GM23338 (cell line): ENCODE data around the gene RFK. TPM values are rescaled to one million over a fixed set of nuclear protein-coding genes. Genes with fewer than 3 reads are reported as not detected.

Experiments used
- ATAC-seq: fragments of 200-7000 bp; cut with Tn5 transposase; 3 replicates; pipeline ENCODE4 v1.9.1; 2020
- DNase-seq: peaks from one replicate; pipeline ENCODE4 v3.0.0-alpha.2; 2015; ENCODE audit warnings: low spot score
- H2AFZ ChIP-seq: fragments of 200-600 bp; sonication (generic); 2 replicates; pipeline ENCODE4 v1.8.0; 2016; ENCODE audit warnings: antibody characterized with exemption, mild to moderate bottlenecking, moderate library complexity
- H3F3A ChIP-seq: fragments of 200-600 bp; sonication (generic); replicated peaks from 2 replicates; pipeline ENCODE4 v1.8.0; 2017; ENCODE audit warnings: antibody characterized with exemption, mixed run types, low read depth
- H3K27ac ChIP-seq: fragments of 200-600 bp; sonication (generic); 2 replicates; pipeline ENCODE4 v1.6.1; 2016; ENCODE audit warnings: low read depth
- H3K27me3 ChIP-seq: fragments of 200-600 bp; sonication (generic); 2 replicates; pipeline ENCODE4 v1.8.0; 2016; ENCODE audit warnings: mild to moderate bottlenecking, mixed run types, moderate library complexity; ENCODE audit not compliant: insufficient read depth
- H3K36me3 ChIP-seq: fragments of 200-600 bp; sonication (generic); 2 replicates; pipeline ENCODE4 v1.8.0; 2016; ENCODE audit warnings: mild to moderate bottlenecking; ENCODE audit not compliant: insufficient read depth
- H3K4me1 ChIP-seq: fragments of 200-600 bp; sonication (generic); 2 replicates; pipeline ENCODE4 v1.8.0; 2016; ENCODE audit warnings: mild to moderate bottlenecking, moderate library complexity; ENCODE audit not compliant: insufficient read depth
- H3K4me2 ChIP-seq: fragments of 200-600 bp; sonication (generic); 2 replicates; pipeline ENCODE4 v1.7.1; 2017; ENCODE audit warnings: mixed run types
- H3K4me3 ChIP-seq: fragments of 200-600 bp; sonication (generic); 2 replicates; pipeline ENCODE4 v1.6.1; 2016; ENCODE audit warnings: mixed run types
- H3K79me2 ChIP-seq: fragments of 200-600 bp; sonication (generic); replicated peaks from 2 replicates; pipeline ENCODE4 v1.8.0; 2017; ENCODE audit warnings: mild to moderate bottlenecking; ENCODE audit not compliant: insufficient read depth
- H3K9me2 ChIP-seq: fragments of 200-600 bp; sonication (generic); 2 replicates; pipeline ENCODE4 v1.8.0; 2017; ENCODE audit not compliant: insufficient read depth
- H4K20me1 ChIP-seq: fragments of 200-600 bp; sonication (generic); replicated peaks from 2 replicates; pipeline ENCODE4 v1.8.0; 2017; ENCODE audit warnings: mild to moderate bottlenecking; ENCODE audit not compliant: insufficient read depth
- H3K27ac Mint-ChIP-seq: 2 replicates; pipeline ENCODE4 v1.8.0; 2020; ENCODE audit warnings: inconsistent platforms, mild to moderate bottlenecking, moderate library complexity, mixed read lengths
- H3K27me3 Mint-ChIP-seq: 3 replicates; pipeline ENCODE4 v1.8.0; 2022; ENCODE audit warnings: low read depth, mild to moderate bottlenecking, moderate library complexity, mixed read lengths, inconsistent platforms; ENCODE audit not compliant: insufficient read depth, poor library complexity
- H3K36me3 Mint-ChIP-seq: 3 replicates; pipeline ENCODE4 v1.8.0; 2021; ENCODE audit warnings: low read depth, mild to moderate bottlenecking, inconsistent platforms, moderate library complexity, mixed read lengths
- H3K4me1 Mint-ChIP-seq: 3 replicates; pipeline ENCODE4 v1.8.0; 2020; ENCODE audit warnings: mild to moderate bottlenecking, inconsistent platforms, mixed read lengths
- H3K4me3 Mint-ChIP-seq: 3 replicates; pipeline ENCODE4 v1.8.0; 2021; ENCODE audit warnings: moderate library complexity, mild to moderate bottlenecking, inconsistent platforms, mixed read lengths
- H3K9me3 Mint-ChIP-seq: 3 replicates; pipeline ENCODE4 v1.8.0; 2020; ENCODE audit warnings: moderate library complexity, mild to moderate bottlenecking, inconsistent platforms, mixed read lengths
- CREB1 ChIP-seq: fragments of 250-450 bp; sonication (Bioruptor Pico); IDR thresholded peaks from 2 replicates; pipeline ENCODE4 v1.5.0; 2020; ENCODE audit warnings: low read depth, mild to moderate bottlenecking, moderate library complexity
- CTCF ChIP-seq, 2 experiments: fragments of 200-600 bp in 1 of 2; sonication (generic) in 1 of 2; conservative IDR thresholded peaks; 2 replicates each; pipeline versions ENCODE4 v1.5.1 to v1.6.1; 2016 to 2017; ENCODE audit warnings: antibody characterized with exemption in 2 of 2, low read depth in 2 of 2, mild to moderate bottlenecking in 2 of 2, moderate library complexity in 1 of 2
- ETS1 ChIP-seq: IDR thresholded peaks from 2 replicates; pipeline ENCODE4 v1.6.1; 2016; ENCODE audit warnings: antibody characterized with exemption
- EZH2 ChIP-seq: fragments of 200-600 bp; sonication (generic); IDR thresholded peaks from one replicate; pipeline ENCODE4 v1.8.0; 2017; ENCODE audit warnings: antibody characterized with exemption, mild to moderate bottlenecking, low read depth; ENCODE audit not compliant: unreplicated experiment
- EZH2phosphoT487 ChIP-seq: fragments of 200-600 bp; sonication (generic); IDR thresholded peaks from one replicate; pipeline ENCODE4 v1.8.1; 2018; ENCODE audit warnings: antibody characterized with exemption; ENCODE audit not compliant: unreplicated experiment
- JUNB ChIP-seq: IDR thresholded peaks from one replicate; pipeline ENCODE4 v1.6.1; 2016; ENCODE audit warnings: antibody characterized with exemption; ENCODE audit not compliant: unreplicated experiment
- NANOG ChIP-seq: IDR thresholded peaks from 2 replicates; pipeline ENCODE4 v1.6.1; 2016; ENCODE audit warnings: antibody characterized with exemption, borderline replicate concordance
- POLR2AphosphoS5 ChIP-seq: IDR thresholded peaks from 2 replicates; pipeline ENCODE4 v1.6.1; 2016; ENCODE audit warnings: antibody characterized with exemption, low read depth
- REST ChIP-seq: IDR thresholded peaks from one replicate; pipeline ENCODE4 v1.6.1; 2018; ENCODE audit warnings: antibody characterized with exemption; ENCODE audit not compliant: unreplicated experiment
- STAT1 ChIP-seq: IDR thresholded peaks from one replicate; pipeline ENCODE4 v1.6.1; 2016; ENCODE audit warnings: antibody characterized with exemption; ENCODE audit not compliant: unreplicated experiment
- ZNF114 ChIP-seq: fragments of 250-450 bp; sonication (Bioruptor Pico); IDR thresholded peaks from 2 replicates; pipeline ENCODE4 v1.5.0; 2020; ENCODE audit warnings: mild to moderate bottlenecking, moderate library complexity
- ZNF331 ChIP-seq: fragments of 250-450 bp; sonication (Bioruptor Pico); IDR thresholded peaks from 2 replicates; pipeline ENCODE4 v1.5.0; 2020; ENCODE audit warnings: low read depth, mild to moderate bottlenecking, moderate library complexity
- ZNF462 ChIP-seq: fragments of 250-450 bp; sonication (Bioruptor Pico); IDR thresholded peaks from 2 replicates; pipeline ENCODE4 v1.5.0; 2020; ENCODE audit warnings: mild to moderate bottlenecking, moderate library complexity
- polyA plus RNA-seq: library from polyadenylated mRNA; unstranded; fragments of >200 nt; fragmentation: Nextera tagmentation; extraction: Ambion mirVana; gene quantifications from 2 replicates; pipeline ENCODE4 v1.2.1, GENCODE V29; 2016
- total RNA-seq: library from RNA; depleted of rRNA; stranded (reverse); fragments of >200 nt; shearing (Covaris generic); gene quantifications from 2 replicates; pipeline ENCODE4 v1.2.3, GENCODE V29; 2014

RFK gene
- total and polyA plus RNA-seq, 2 experiments from 2014 or later, result 15.2 to 15.4 TPM

GRCh38 chr9:76349865-76350264 lies 44.4 kb downstream of the RFK start (continued):
- TF ChIP-seq REST, result no peak
- no peak for TF ChIP-seq ZNF331 (CRISPR knock-in tag)
- no peak for TF ChIP-seq EZH2phosphoT487
- no peak for TF ChIP-seq EZH2
- no peak for TF ChIP-seq ETS1

- Histone ChIP-seq H3K4me2 (no peak overlapping the region), H3K27ac (no peak overlapping the region), H3K4me1 (no peaks in the 10 kb centered on the region), H3F3A (no peaks in the 10 kb centered on the region), H3K4me3 (no peak overlapping the region), H3K79me2 (no peaks in the 10 kb centered on the region), H4K20me1 (no peaks in the 10 kb centered on the region), H2AFZ (no peak overlapping the region), H3K36me3 (no peaks in the 10 kb centered on the region), H3K27me3 (no peaks in the 10 kb centered on the region), H3K9me2 (0 out of 2 replicates have a peak, but pooled peaks cover 3% of the 10 kb centered on the region)
- no peak overlapping the region for H3K27ac Mint-ChIP-seq
- no peak for DNase-seq
- no peak for ATAC-seq
- no peak overlapping the region for H3K4me3 Mint-ChIP-seq
- H3K27me3 Mint-ChIP-seq, result peaks cover 9% of the 10 kb centered on the region
- H3K9me3 Mint-ChIP-seq, result no peaks in the 10 kb centered on the region; the same call in 1 of the 3 replicates
- no peaks in the 10 kb centered on the region for H3K36me3 Mint-ChIP-seq
- peaks cover 5% of the 10 kb centered on the region; the same call in 2 of the 3 replicates for H3K4me1 Mint-ChIP-seq
- TF ChIP-seq ZNF331 (CRISPR knock-in tag) (no peak), EZH2 (no peak), STAT1 (no peak), EZH2phosphoT487 (no peak), CTCF (conservative IDR thresholded peaks at IDR 0.05; ENCODE audit: low read depth in 2 of 2) (no peak), POLR2AphosphoS5 (no peak), NANOG (no peak), CREB1 (CRISPR knock-in tag) (no peak), ZNF114 (CRISPR knock-in tag) (no peak), JUNB (no peak), ZNF462 (CRISPR knock-in tag) (no peak)
These were observed 51.4 kb downstream of the RFK start for GRCh38 chr9:76342858-76343257.
